ELF-1 (cell line): ENCODE measurements around the gene PXMP2.
"Not testable (repeated sequence)": the region's sequence is repeated elsewhere in the genome, so short reads cannot be mapped to it uniquely, and the experiment has no call there.

ENCODE experiments used
- DNase-seq: peaks from one replicate; pipeline ENCODE4 v3.0.0-alpha.2; 2016; ENCODE audit warnings: low read depth, low spot score

The PXMP2 gene

GRCh38 chr12:132694888-132695287, 7.5 kb downstream of the PXMP2 start:
- not testable (repeated sequence) for DNase-seq

GRCh38 chr12:132695431-132695830, 8.0 kb downstream of the PXMP2 start:
- no peak for DNase-seq

GRCh38 chr12:132698341-132698740, 11.0 kb downstream of the PXMP2 start:
- no peak for DNase-seq

- no peak for DNase-seq
Measured at GRCh38 chr12:132700212-132700822, 12.9 kb downstream of the PXMP2 start.

- DNase-seq, result no peak
Measured at GRCh38 chr12:132702640-132703039, 15.3 kb downstream of the PXMP2 start.

GRCh38 chr12:132703641-132704040, 16.3 kb downstream of the PXMP2 start:
- no peak for DNase-seq

- peak; percentile 45 for DNase-seq
Measured at GRCh38 chr12:132707241-132707640, 19.9 kb downstream of the PXMP2 start.

GRCh38 chr12:132708150-132708549, 20.8 kb downstream of the PXMP2 start:
- no peak for DNase-seq

- no peak for DNase-seq
Measured at GRCh38 chr12:132710043-132710404, 22.6 kb downstream of the PXMP2 start.

GRCh38 chr12:132710405-132711079, 23.2 kb downstream of the PXMP2 start, which contains the start of gene PGAM5:
PGAM5 (plus strand) TSS chr12:132710842; CDS start chr12:132710877, 35 bp downstream.
- peak; percentile 79 for DNase-seq

GRCh38 chr12:132711080-132711843, 23.9 kb downstream of the PXMP2 start:
- DNase-seq, result peak; percentile 27

GRCh38 chr12:132713123-132713522, 25.7 kb downstream of the PXMP2 start:
- no peak for DNase-seq

- DNase-seq, result no peak
Measured at GRCh38 chr12:132715874-132716273, 28.5 kb downstream of the PXMP2 start.

GRCh38 chr12:132716356-132716755, 29.0 kb downstream of the PXMP2 start:
- no peak for DNase-seq

- DNase-seq, result no peak
Measured at GRCh38 chr12:132717011-132717410, 29.6 kb downstream of the PXMP2 start.

- DNase-seq, result peak; percentile 23
Measured at GRCh38 chr12:132717531-132718387, 30.4 kb downstream of the PXMP2 start.

GRCh38 chr12:132718644-132719043, 31.3 kb downstream of the PXMP2 start:
- DNase-seq, result no peak

GRCh38 chr12:132719141-132719953, 32.0 kb downstream of the PXMP2 start:
- DNase-seq, result no peak

- DNase-seq, result no peak
Measured at GRCh38 chr12:132719954-132720324, 32.6 kb downstream of the PXMP2 start.

- no peak for DNase-seq
Measured at GRCh38 chr12:132720606-132721345, 33.4 kb downstream of the PXMP2 start.
